GM21381 (cell line): ENCODE results near the gene KRT38.
"Not testable (repeated sequence)": the region's sequence is repeated elsewhere in the genome, so short reads cannot be mapped to it uniquely, and the experiment has no call there.

ENCODE experiments used
- ATAC-seq: cut with Tn5 transposase; IDR thresholded peaks from one replicate; pipeline ENCODE4 v1.9.1; 2021; ENCODE audit warnings: mild to moderate bottlenecking, moderate library complexity; ENCODE audit not compliant: unreplicated experiment

KRT38 gene

GRCh38 chr17:41463746-41464145, 23.0 kb upstream of the KRT38 start:
- no peak for ATAC-seq

GRCh38 chr17:41462705-41463104, 21.9 kb upstream of the KRT38 start:
- ATAC-seq, result no peak

GRCh38 chr17:41457676-41458075, 16.9 kb upstream of the KRT38 start:
- ATAC-seq, result no peak

- no peak for ATAC-seq
Measured at GRCh38 chr17:41456204-41456603, 15.4 kb upstream of the KRT38 start.

GRCh38 chr17:41455236-41455635, 14.5 kb upstream of the KRT38 start:
- no peak for ATAC-seq

- ATAC-seq, result no peak
Measured at GRCh38 chr17:41453066-41453465, 12.3 kb upstream of the KRT38 start.

GRCh38 chr17:41452281-41452680, 11.5 kb upstream of the KRT38 start:
- ATAC-seq, result no peak

- no peak for ATAC-seq
Measured at GRCh38 chr17:41451154-41451728, 10.5 kb upstream of the KRT38 start.

GRCh38 chr17:41449008-41449407, 8.2 kb upstream of the KRT38 start:
- ATAC-seq, result no peak

- no peak for ATAC-seq
Measured at GRCh38 chr17:41448506-41448905, 7.7 kb upstream of the KRT38 start.

- no peak for ATAC-seq
Measured at GRCh38 chr17:41446806-41447205, 6.0 kb upstream of the KRT38 start.

GRCh38 chr17:41444640-41445039, 3.9 kb upstream of the KRT38 start:
- ATAC-seq, result no peak

GRCh38 chr17:41444186-41444585, 3.4 kb upstream of the KRT38 start:
- ATAC-seq, result no peak

GRCh38 chr17:41442739-41443138, 2.0 kb upstream of the KRT38 start:
- ATAC-seq, result no peak

GRCh38 chr17:41439375-41439774, 1.4 kb downstream of the KRT38 start:
- ATAC-seq, result no peak

- no peak for ATAC-seq
Measured at GRCh38 chr17:41437769-41438168, 3.0 kb downstream of the KRT38 start.

GRCh38 chr17:41437254-41437653, 3.5 kb downstream of the KRT38 start:
- no peak for ATAC-seq

- no peak for ATAC-seq
Measured at GRCh38 chr17:41434415-41434814, 6.4 kb downstream of the KRT38 start.

GRCh38 chr17:41434005-41434404, 6.8 kb downstream of the KRT38 start:
- ATAC-seq, result no peak

GRCh38 chr17:41433586-41433985, 7.2 kb downstream of the KRT38 start:
- ATAC-seq, result no peak

- ATAC-seq, result not testable (repeated sequence)
Measured at GRCh38 chr17:41430376-41430775, 10.4 kb downstream of the KRT38 start.

- ATAC-seq, result no peak
Measured at GRCh38 chr17:41429667-41430066, 11.1 kb downstream of the KRT38 start.

GRCh38 chr17:41428591-41429291, 12.0 kb downstream of the KRT38 start:
- no peak for ATAC-seq
